Measurements from ENCODE around the gene URB1.
"Not testable (repeated sequence)": the region's sequence is repeated elsewhere in the genome, so short reads cannot be mapped to it uniquely, and the experiment has no call there.

URB1 gene

DNA sequence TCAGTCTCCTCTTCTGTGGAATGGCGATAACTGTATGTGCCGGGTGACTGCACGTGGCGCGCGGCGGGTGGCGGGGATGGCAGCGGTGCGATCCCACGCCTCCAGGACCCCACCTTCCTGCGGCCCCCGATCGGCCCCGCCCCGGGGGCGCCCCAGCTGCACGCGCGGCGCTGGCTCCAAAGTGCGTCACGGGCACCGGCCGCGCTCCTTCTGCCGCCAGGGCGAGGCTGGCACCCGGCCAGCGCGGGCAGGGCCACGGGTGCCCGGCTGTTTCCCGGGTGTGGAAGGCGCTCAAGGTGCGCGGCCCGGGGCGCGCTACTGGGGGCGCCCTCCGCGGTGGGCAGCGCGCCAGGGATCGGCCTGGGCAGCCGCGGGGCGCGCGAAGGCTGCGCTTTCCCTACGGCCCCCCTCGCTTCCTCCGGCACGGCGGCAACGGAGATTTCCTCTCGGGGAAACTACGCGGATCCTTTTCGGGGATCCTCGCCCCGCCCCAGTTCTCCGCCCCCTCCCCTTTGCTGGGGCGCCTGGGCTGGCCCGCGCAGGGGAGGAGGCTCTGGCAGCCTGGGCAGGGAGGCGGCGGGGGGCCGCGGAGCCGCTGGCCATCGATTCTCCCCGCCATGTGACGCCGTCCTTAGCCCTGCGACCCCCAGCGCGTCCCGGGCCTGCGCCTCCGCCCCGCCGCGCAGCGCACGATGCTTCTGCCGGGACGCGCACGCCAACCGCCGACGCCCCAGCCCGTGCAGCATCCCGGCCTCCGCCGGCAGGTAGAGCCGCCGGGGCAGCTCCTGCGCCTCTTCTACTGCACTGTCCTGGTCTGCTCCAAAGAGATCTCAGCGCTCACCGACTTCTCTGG lies 19.6 kb upstream of the URB1 start, which contains the start of gene EVA1C:
TSS of gene EVA1C (plus strand) at position 545 of the 853 bp plus-strand sequence. CDS start at position 693, 148 bp downstream.
- DNase-seq (ENCODE audit: low read depth, low spot score): peak; percentile 68

DNA sequence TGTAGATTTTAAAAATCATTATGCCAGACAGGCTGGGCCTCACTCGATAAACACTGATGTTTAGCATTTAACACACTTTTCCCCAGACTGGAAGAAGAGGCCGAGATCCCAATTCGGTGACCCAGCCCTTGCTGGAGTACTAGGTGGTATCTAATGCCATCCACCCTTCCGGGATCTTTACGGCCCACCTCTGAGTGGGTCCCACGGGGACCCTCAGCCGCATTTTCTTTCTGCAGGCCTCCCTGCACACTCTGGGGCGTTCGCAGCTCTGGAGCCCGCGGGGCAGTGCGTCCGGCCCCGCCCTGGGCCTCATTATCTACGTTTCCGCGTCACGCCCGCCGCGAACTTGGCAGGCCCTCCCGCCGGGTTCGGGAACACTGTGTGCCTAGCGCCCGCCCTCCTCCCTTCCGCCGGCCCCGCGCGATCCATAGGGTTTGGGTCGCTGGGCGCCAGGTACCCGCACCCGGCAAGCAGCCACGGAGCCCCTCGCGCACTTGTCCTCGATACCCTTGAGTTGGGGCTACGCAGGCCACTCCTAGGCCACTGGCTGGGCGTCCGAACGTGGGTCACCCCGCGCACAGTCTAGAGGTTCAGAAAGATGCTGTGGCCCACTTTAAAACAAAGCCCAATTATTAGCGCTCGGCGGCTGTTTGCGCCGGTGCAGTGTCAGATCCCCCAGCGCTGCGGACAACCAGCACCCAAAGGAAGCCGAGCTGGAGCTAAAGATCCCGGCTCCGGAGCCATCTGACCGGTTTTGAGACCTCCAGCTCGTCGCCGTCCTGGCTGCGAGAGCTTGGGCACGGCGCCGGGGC lies 18.7 kb upstream of the URB1 start:
- peak; percentile 35 for DNase-seq (ENCODE audit: low read depth, low spot score)

DNA sequence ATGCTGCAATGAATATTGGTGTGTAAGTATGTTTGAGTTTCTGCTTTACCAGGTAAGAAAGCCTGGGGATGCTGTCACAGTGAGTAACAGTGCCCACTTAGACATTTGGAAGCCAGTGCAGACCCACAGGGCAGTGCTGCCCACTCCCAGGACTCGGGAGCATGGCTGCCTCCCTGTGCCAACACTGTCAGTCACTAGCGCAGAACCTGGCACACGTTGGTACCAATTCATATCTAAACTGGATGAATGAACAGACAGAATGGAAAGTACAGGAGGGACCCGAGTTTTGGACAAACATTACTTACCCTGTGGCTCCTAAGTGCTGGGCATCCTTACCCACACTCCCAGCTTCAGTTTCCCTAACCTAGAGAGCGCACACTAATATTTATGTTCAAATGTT lies 18.1 kb upstream of the URB1 start:
- no peak for DNase-seq (ENCODE audit: low read depth, low spot score)

DNA sequence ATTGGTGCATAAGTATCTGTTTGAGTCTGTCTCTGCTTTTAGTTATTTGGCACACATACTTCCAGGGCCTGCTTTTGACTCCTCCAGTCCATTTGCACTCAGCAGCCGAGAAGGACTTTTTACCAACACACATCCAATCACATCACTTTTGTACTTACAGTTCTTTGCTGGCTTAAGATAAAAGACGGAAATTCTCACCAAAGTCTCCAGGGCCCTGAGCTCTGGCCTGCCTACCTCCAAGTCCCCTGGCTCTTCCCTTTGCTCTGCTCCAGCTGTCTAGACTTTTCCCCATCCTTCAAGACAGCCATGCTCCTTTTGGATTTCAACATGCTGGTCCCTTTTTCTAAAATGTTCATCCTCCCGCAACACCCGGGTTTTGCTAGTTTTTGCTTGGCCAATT lies 17.5 kb upstream of the URB1 start:
- DNase-seq (ENCODE audit: low read depth, low spot score): no peak

DNA sequence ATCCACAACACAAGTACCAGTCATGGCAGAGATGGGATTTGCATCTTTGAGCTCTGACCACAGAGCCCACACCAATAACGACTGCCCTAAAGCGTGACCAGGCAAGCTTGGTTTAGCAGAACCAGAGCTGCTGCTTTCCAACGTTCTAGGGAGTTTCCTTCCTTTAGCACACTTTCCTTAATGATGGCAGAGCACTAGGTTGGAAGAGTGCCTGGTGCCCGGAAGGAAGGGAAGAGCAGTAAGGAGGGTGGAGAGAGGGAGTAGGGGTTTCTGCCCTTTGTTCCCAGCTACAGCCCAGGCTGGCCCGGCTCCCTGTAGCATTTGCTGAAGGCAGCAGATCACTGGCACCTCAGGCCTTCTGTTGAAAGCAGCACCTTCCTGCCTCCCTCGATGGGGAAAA lies 13.6 kb upstream of the URB1 start:
- DNase-seq (ENCODE audit: low read depth, low spot score): no peak

DNA sequence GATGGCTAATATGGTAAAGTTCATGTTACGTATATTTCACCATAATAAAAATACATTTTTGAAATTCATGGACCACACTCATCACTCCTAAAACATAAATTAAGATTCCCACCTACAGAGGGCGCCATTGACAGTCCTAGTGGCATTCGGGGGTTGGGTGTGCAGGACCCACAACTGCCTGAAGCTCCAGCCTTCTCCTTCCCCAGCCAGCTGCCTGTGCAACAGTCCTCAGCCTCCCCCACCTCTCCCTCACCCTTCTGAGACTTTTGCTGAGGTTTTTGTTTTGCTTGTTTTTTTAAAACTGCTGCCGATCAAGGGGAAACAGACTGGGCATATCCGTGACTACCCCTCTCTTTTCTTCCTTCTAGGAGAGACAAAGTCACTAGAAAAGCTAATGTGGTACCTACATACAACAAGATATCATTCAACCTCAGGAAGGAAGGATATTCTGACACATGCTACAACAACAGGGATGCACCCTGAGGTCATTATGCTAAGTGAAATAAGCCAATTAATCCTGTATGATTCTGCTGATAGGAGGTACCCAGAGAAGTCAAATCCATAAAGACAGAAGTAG lies 10.5 kb upstream of the URB1 start:
- DNase-seq (ENCODE audit: low read depth, low spot score): peak; percentile 71

DNA sequence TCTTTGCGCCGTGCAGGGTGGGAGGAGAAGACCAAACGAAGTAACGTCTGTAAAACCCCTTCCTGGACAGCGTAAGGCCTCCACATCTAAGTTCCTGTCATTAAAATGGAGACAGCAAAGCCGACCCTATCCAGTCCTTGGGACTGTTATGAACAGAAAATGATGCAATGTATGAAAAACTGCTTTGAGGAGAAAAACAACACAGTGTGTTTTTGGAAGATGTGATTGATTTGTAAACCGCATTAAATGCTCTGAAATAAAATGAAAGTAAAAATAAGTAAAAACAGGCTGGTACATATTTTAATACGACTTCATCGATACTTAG lies 827 bp upstream of the URB1 start:
- no peak for DNase-seq (ENCODE audit: low read depth, low spot score)

DNA sequence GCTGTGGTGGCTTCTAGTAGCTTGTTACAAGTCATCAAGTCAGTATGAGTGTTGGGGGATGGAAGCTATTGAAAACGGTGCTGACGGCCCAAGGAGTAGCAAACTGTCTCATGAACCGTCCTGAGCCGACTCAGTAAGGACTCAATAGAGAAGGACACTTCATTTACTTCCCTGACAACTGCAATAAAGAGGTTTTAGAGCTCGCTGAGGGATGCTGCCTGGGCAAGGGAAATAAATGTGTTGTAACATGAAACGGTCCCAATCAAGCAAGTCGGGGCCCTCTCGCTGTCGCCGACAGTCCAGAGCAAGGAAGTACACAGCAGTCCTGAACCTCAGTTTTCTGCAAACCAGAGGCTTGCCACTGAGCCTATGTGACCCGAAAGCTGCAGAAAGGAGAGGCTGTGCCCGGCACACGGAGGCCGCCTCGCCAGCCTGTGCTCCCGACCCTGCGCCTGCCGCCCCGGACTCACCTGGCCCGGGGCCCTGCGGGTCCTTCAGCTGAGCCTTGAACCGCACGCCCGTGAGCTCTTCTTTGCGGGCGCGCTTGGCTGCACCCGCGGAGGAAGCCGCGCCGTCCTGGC lies 423 bp downstream of the URB1 start:
- DNase-seq (ENCODE audit: low read depth, low spot score): no peak

DNA sequence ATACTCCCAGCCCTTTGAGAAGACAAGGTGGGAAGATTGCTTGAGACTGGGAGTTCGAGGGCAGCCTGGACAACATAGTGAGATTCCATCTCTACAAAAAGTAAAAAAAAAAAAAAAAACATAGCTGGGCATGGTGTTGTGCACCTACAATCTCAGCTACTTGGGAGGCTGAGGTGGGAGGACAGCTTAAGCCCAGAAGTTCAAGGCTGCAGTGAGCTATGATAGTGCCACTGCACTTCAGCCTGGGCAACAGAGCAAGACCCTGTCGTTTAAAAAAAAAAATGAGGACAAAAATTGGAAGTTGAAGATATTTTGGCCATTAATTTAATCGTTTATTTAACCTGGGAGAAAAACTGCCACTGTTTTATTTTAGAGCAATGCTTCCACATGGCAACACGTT lies 1.1 kb downstream of the URB1 start:
- no peak for DNase-seq (ENCODE audit: low read depth, low spot score)

DNA sequence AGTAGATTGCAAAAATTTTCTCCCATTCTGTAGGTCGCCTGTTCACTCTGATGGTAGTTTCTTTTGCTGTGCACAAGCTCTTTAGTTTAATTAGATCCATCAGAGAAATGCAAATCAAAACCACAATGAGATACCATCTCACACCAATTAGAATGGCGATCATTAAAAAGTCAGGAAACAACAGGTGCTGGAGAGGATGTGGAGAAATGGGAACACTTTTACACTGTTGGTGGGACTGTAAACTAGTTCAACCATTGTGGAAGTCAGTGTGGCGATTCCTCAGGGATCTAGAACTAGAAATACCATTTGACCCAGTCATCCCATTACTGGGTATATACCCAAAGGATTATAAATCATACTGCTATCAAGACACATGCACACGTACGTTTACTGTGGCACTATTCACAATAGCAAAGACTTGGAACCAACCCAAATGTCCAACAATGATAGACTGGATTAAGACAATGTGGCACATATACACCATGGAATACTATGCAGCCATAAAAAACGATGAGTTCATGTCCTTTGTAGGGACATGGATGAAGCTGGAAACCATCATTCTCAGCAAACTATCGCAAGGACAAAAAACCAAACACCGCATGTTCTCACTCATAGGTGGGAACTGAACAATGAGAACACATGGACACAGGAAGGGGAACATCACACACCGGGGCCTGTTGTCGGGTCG lies 2.1 kb downstream of the URB1 start:
- DNase-seq (ENCODE audit: low read depth, low spot score): not testable (repeated sequence)

DNA sequence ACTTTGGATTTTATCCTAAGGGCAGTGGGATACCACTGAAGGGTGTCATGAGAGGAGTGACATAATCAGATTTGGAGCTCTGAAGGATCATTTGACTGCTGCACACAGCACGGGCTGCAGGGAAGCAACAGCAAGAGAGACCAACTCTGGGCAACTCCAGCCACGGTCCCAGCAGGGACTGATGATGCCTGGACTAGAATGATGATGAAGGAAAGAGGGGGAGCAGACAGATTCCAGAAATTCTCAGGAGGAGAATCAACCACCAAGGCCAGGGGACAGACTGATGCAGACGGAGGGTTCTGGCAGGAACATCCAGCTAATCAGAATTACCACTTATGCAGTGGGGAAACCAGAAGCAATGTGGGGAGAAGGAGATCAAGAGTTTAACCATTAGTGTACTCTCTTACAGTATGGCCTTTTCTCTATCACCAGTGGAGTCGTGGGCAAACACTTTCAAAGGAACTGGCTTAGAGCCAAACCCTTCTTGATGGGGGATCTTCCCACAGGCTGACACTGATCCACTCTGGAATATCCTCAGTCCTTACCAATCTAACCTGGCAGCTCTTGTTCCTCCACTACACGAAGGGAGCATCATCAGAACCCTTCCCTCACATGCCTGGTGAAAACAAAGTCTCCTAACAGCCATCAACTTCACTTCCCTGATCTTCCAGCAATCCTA lies 3.3 kb downstream of the URB1 start:
- no peak for DNase-seq (ENCODE audit: low read depth, low spot score)

DNA sequence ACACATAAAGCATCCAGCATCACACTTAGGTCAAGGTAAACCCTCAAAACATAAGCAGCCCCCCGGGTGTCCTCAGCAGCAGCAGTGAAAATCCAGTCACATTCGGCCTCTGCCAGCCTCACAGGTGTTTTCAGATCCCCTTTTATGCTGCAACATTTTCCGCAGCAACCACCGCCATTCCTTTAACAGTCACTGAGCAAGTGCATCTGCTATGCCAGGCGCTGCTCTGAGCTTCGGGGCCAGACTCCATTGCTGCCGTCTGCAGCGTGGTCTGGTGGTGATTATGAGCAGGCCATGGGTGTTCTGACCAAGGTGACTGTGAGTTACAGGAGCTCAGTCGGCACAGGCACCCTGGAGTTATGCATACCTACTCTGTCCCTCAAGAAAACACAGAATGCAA lies 4.5 kb downstream of the URB1 start:
- DNase-seq (ENCODE audit: low read depth, low spot score): no peak

DNA sequence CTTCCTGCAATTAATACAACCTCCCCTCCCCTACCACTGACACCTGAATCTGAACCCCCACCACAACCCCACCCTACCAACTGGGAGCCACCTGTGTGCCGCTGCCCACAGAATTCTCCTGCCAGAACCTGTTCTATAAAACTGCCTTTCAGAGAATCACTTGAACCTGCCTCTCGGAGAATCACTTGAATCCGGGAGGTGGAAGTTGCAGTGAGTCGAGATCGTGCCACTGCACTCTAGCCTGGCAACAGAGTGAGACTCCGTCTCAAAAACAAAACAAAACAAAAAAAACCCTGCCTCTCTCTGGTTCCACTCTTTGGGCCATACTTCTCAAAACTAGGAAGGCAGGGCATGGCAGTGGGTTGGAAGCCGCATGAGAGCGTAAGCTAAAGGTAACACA lies 5.7 kb downstream of the URB1 start:
- no peak for DNase-seq (ENCODE audit: low read depth, low spot score)

DNA sequence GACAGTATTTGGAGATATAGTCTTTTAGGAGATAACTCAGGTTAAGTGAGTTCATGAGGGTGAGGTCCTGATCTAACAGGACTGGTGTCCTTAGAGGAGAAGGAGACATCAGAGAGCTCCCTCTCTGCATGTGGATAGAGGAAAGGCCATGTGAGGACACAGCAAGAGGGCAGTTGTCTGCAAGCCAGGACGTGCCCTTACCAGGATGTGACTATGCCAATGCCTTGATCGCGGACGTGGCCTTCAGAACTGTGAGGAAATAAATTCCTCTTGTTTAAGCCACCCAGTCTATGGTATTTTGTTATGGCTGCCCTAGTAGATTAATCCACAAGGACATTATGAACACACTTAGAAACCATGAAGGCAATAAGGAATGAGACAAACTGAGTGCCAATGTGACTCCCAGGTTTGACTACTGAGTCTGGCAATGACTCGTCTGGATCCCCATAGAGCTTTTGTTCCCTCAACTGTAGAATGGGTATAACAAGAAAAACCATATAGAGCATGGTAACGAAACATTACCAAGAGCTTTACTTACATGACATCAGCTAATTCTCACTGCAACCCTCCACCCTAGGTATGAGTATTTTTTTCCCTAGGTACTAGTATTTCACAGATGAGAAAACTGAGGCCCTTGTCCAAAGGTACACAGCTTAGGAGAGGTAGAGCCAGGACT lies 6.5 kb downstream of the URB1 start:
- DNase-seq (ENCODE audit: low read depth, low spot score): no peak

DNA sequence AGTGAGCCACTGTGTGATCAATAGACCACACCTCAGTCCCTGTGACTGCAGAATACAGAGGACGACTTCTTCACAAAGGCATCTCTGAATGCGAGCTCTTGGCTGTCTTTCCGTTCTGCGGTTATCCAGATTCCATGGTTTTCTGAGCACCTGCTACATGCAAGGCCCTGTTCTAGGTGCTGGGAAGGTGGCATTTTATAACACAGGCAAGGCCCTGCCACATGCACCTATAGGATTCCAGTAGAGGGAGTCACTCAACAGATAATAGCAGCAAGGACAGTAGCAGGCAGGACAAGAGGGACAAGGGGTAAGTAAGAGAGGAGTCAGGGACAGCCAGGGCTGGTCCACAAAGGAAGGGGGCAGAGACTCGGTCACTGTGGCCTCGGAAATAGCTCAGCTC lies 9.0 kb downstream of the URB1 start:
- DNase-seq (ENCODE audit: low read depth, low spot score): no peak

DNA sequence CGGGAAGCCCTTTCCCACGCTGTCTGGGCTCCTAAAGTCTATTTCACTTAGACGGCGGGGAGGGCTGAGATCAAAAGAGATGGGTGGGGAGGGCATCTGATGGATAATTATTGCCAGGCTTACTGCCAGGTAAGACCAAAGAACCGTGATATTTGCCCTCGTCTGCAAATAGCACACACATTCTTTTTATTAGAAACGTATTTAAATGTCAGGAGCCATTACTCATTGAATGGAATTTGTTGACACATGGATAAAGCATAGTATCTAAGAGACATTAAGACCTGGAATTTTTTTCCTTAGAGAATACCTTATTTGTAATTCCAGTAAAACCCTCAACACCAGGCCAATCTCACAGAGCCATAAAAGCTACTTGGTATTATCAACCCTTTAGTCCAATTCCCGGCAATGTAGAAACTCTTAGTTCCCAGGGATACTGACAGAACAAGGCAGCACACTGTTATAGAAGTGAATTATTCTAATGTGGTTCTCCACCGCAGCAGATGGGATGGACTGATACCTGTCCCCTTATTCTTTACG lies 10.6 kb downstream of the URB1 start:
- DNase-seq (ENCODE audit: low read depth, low spot score): no peak

DNA sequence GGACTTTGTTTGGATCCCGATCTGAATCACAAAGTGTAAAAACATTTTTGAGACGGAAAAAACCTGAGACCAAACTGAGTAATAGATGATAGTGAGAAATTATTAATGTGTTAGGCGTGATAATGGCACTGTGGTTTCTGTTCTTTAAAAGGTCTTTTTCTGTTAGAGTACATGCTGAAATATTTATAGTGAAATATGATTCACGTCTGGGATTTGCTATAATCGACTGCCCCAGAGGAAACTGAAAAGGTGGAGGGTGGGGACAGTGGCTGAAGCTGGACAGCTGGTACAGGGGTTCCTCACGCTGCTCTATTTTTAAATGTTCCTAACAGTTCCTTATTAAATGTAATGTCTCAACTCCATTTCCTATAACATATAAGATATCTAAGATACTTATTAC lies 11.2 kb downstream of the URB1 start:
- no peak for DNase-seq (ENCODE audit: low read depth, low spot score)

DNA sequence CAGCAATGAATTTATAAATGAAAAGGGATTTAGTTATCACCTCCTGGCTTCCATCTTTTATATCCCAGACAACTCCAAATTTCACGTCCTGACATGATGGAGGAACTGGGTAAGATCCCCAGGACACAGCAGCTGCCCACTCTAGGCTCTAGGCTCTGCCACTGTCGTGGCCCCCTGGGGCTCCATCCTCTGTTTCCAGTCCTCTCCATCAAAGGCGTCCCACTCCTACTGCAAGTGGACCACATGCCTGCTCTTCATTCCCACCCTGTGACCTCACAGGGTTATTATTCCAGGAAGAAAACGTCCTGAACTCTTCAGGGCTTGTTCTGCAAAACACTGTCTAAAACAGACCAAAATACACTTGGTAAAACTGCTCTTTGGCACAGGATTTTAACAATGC lies 11.9 kb downstream of the URB1 start:
- DNase-seq (ENCODE audit: low read depth, low spot score): no peak

DNA sequence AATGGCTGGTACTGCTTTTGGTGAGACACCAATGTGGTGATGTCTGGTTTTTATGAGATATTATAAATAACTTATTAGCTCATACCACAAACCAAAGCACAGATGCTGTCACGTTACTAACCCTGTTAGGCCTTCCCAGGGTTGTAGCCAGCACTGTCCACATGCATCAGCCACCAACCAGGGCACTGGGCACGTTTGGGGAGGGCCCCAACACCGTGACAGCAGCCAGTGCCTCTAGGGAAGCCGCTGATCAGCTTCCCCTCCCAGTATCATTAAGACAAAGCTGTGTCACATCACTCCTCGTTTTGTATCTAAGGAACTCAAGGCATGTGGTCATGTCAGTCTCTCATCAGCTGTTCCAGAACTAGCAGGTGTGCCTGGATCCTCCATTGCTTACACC lies 13.9 kb downstream of the URB1 start:
- no peak for DNase-seq (ENCODE audit: low read depth, low spot score)

DNA sequence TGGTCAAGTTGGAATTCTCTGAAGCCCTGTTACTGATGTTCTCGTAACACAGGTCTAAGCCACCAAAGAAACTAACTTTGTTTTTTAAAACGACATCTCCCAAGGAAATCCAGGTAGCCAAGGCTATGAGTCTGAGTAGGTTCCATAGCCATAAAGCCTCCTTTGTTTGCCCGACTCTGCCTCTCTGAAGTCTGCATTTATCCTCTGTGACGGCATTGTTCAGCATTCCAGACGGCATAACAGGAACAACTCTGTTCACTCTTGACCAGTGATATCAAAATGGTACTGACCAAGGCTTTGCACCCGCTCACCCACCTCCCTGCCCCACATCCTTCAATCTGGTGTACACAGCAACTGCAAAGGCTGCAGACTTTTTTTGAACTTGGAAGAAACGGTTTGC lies 14.8 kb downstream of the URB1 start:
- DNase-seq (ENCODE audit: low read depth, low spot score): no peak

Data from ELF-1 (cell line).